Panc1 (cell line): ENCODE results near the gene TSPAN14. TPM values are rescaled to one million over a fixed set of nuclear protein-coding genes. Genes with fewer than 3 reads are reported as not detected.
"Not testable (repeated sequence)": the region's sequence is repeated elsewhere in the genome, so short reads cannot be mapped to it uniquely, and the experiment has no call there.

Experiments
- ATAC-seq: fragments of 200-7000 bp; cut with Tn5 transposase; 2 replicates; pipeline ENCODE4 v1.9.1; 2020; ENCODE audit warnings: mild to moderate bottlenecking, moderate library complexity
- BruUV-seq: library from RNA; stranded (reverse); fragments of 400-500 nt; replicated peaks from 2 replicates; lab custom pipeline; 2021; lab: Mats Ljungman, UMichigan
- CTCF ChIA-PET: fragments of 300-600 bp; sonication (Branson Sonifier 250); formaldehyde crosslinking; loops from one replicate; lab custom pipeline; 2022; ENCODE audit warnings: antibody characterized with exemption; lab: Charles Lee
- POLR2A ChIA-PET: fragments of 300-600 bp; sonication (Branson Sonifier 250); formaldehyde crosslinking; loops from one replicate; lab custom pipeline; 2022; ENCODE audit warnings: antibody characterized with exemption; lab: Charles Lee
- DNase-seq: peaks from one replicate; pipeline ENCODE4 v3.0.0-alpha.2; 2010; ENCODE audit warnings: low read depth, low spot score
- H3K27ac ChIP-seq: 2 replicates; pipeline ENCODE4 v1.5.1; 2011; ENCODE audit warnings: mild to moderate bottlenecking, low read length, inconsistent platforms
- H3K27me3 ChIP-seq: fragments of 200-500 bp; sonication (Bioruptor generic); 2 replicates; pipeline ENCODE4 v1.6.0; 2014; ENCODE audit warnings: low read length, inconsistent platforms; ENCODE audit not compliant: control insufficient read depth, insufficient read depth
- H3K36me3 ChIP-seq: fragments of 200-500 bp; sonication (Bioruptor generic); 2 replicates; pipeline ENCODE4 v1.5.1; 2014; ENCODE audit warnings: inconsistent platforms, mild to moderate bottlenecking, low read length, moderate library complexity; ENCODE audit not compliant: control insufficient read depth, insufficient read depth
- H3K4me1 ChIP-seq: 2 replicates; pipeline ENCODE4 v1.5.1; 2011; ENCODE audit warnings: inconsistent platforms, mild to moderate bottlenecking, low read length, moderate library complexity; ENCODE audit not compliant: control insufficient read depth, insufficient read depth
- H3K4me3 ChIP-seq, 2 experiments: 2 replicates each; pipeline ENCODE4 v1.5.1; 2011 to 2012; ENCODE audit warnings: low read depth in 2 of 2, low read length in 2 of 2, mild to moderate bottlenecking in 2 of 2, inconsistent platforms in 1 of 2, moderate library complexity in 1 of 2
- H3K9me3 ChIP-seq: fragments of 200-500 bp; sonication (Bioruptor generic); 2 replicates; pipeline ENCODE4 v1.5.1; 2014; ENCODE audit warnings: low read depth, mild to moderate bottlenecking, inconsistent platforms, low read length, moderate library complexity; ENCODE audit not compliant: control insufficient read depth, insufficient read depth
- POLR2AphosphoS5 ChIP-seq: IDR thresholded peaks from 2 replicates; pipeline ENCODE4 v1.6.1; 2012; ENCODE audit warnings: mild to moderate bottlenecking, low read depth, low read length, moderate library complexity
- SIN3A ChIP-seq: IDR thresholded peaks from 2 replicates; pipeline ENCODE4 v1.6.1; 2012; ENCODE audit warnings: low read depth, mild to moderate bottlenecking, low read length, moderate library complexity, borderline replicate concordance; ENCODE audit not compliant: insufficient read depth
- TCF7L2 ChIP-seq: IDR thresholded peaks from 2 replicates; pipeline ENCODE4 v1.6.1; 2011; ENCODE audit warnings: mild to moderate bottlenecking, low read depth, low read length, inconsistent platforms
- in situ Hi-C: cut with HindIII; loops from 2 replicates; pipeline ENCODE4 v1.10.0; 2016; ENCODE audit warnings: low sequenced_read_pairs, low pct_unique_long_range_greater_than_20kb
- intact Hi-C: fragments of 100-400 bp; cut with micrococcal nuclease; formaldehyde crosslinking; loops from one replicate; pipeline ENCODE4 v1.10.0; 2022; ENCODE audit not compliant: unreplicated experiment
- total RNA-seq: library from RNA; stranded (reverse); gene quantifications from one replicate; pipeline ENCODE4 v1.2.1, GENCODE V29; 2021; ENCODE audit not compliant: unreplicated experiment
- TF ChIP-seq, protein P1 (sequence below): fragments of 450-650 bp; IDR thresholded peaks from 2 replicates; pipeline ENCODE4 v1.5.1; 2017; ENCODE audit warnings: mild to moderate bottlenecking
- TF ChIP-seq, protein P2 (sequence below), 2 experiments: IDR thresholded peaks; 2 replicates each; pipeline ENCODE4 v1.6.1; 2011 to 2012; ENCODE audit warnings: low read depth in 2 of 2, control low read depth in 1 of 2, low read length in 1 of 2, mild to moderate bottlenecking in 1 of 2, moderate library complexity in 1 of 2; ENCODE audit not compliant: insufficient read depth in 1 of 2

TSPAN14 gene
- total RNA-seq, 1 experiment from 2014 or later, result 39.0 TPM

DNA sequence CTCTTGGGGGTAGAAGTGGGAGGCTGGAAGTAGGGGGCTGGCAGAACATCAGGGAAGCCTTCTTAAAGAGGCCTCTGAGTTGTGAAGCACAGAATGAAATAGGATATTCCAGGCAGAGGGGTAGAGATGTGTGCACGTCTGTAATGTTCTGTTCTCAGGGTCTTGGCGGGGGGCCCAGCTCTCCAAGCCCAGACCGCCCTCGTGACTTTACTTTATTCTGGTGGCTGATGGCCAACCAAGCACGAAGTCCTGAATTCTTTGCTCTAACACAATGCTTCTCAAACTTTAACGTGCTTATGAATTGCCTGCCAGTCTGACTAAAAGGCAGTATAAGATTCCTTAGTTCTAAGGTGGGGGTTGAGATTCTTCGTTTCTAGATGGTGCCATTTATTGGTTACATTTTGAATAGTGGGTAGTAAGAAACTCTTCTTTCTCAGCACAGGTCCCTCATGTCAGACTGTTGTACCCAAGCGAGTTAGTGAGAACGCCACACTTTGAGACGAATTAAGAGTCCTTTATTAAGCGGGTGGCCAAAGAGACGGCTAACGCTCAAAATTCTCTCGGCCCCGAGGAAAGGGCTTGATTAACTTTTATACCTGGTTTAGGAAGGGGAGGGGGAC is 37.5 kb upstream of the TSPAN14 start:
- Histone ChIP-seq H3K9me3 (no peaks in the 10 kb centered on the region), H3K27ac (no peak overlapping the region), H3K36me3 (no peaks in the 10 kb centered on the region), H3K4me1 (peaks cover 6% of the 10 kb centered on the region; the same call in 1 of the 2 replicates), H3K4me3 (no peak overlapping the region), H3K27me3 (no peaks in the 10 kb centered on the region)
- ATAC-seq (no peak), DNase-seq (no peak)
- ChIA-PET POLR2A (no interaction called here), CTCF (no interaction called here)
- TF ChIP-seq, protein P1, sequence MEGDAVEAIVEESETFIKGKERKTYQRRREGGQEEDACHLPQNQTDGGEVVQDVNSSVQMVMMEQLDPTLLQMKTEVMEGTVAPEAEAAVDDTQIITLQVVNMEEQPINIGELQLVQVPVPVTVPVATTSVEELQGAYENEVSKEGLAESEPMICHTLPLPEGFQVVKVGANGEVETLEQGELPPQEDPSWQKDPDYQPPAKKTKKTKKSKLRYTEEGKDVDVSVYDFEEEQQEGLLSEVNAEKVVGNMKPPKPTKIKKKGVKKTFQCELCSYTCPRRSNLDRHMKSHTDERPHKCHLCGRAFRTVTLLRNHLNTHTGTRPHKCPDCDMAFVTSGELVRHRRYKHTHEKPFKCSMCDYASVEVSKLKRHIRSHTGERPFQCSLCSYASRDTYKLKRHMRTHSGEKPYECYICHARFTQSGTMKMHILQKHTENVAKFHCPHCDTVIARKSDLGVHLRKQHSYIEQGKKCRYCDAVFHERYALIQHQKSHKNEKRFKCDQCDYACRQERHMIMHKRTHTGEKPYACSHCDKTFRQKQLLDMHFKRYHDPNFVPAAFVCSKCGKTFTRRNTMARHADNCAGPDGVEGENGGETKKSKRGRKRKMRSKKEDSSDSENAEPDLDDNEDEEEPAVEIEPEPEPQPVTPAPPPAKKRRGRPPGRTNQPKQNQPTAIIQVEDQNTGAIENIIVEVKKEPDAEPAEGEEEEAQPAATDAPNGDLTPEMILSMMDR, result no peak
- TF ChIP-seq TCF7L2, result no peak
- TF ChIP-seq POLR2AphosphoS5, result no peak
- TF ChIP-seq, protein P2, sequence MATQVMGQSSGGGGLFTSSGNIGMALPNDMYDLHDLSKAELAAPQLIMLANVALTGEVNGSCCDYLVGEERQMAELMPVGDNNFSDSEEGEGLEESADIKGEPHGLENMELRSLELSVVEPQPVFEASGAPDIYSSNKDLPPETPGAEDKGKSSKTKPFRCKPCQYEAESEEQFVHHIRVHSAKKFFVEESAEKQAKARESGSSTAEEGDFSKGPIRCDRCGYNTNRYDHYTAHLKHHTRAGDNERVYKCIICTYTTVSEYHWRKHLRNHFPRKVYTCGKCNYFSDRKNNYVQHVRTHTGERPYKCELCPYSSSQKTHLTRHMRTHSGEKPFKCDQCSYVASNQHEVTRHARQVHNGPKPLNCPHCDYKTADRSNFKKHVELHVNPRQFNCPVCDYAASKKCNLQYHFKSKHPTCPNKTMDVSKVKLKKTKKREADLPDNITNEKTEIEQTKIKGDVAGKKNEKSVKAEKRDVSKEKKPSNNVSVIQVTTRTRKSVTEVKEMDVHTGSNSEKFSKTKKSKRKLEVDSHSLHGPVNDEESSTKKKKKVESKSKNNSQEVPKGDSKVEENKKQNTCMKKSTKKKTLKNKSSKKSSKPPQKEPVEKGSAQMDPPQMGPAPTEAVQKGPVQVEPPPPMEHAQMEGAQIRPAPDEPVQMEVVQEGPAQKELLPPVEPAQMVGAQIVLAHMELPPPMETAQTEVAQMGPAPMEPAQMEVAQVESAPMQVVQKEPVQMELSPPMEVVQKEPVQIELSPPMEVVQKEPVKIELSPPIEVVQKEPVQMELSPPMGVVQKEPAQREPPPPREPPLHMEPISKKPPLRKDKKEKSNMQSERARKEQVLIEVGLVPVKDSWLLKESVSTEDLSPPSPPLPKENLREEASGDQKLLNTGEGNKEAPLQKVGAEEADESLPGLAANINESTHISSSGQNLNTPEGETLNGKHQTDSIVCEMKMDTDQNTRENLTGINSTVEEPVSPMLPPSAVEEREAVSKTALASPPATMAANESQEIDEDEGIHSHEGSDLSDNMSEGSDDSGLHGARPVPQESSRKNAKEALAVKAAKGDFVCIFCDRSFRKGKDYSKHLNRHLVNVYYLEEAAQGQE (IDR thresholded peaks at IDR 0.05; ENCODE audit: insufficient read depth in 1 of 2, low read depth in 2 of 2, low read length in 1 of 2), result no peak
- TF ChIP-seq SIN3A, result no peak
- in situ Hi-C loops (no loop called here), intact Hi-C loops (no loop called here)
- no TSS peak for BruUV-seq

- BruUV-seq, result not testable (repeated sequence)
Measured at GRCh38 chr10:80417256-80417655, 36.9 kb upstream of the TSPAN14 start.

GRCh38 chr10:80421050-80421706 is 32.9 kb upstream of the TSPAN14 start:
- H3K27ac ChIP-seq, result no peak overlapping the region
- H3K36me3 ChIP-seq, result no peaks in the 10 kb centered on the region
- DNase-seq, result no peak
- in situ Hi-C loops (no loop called here), intact Hi-C loops (no loop called here)
- peaks cover 3% of the 10 kb centered on the region; the same call in 1 of the 2 replicates for H3K4me1 ChIP-seq
- BruUV-seq, result no TSS peak
- ChIA-PET POLR2A (no interaction called here), CTCF (interaction anchor here (0.7 to 0.9 kb wide), 2 partner anchors 90 to 175 kb away, joined by 4 read pairs; no protein-coding TSS in a partner anchor)
- H3K9me3 ChIP-seq, result no peaks in the 10 kb centered on the region
- TF ChIP-seq POLR2AphosphoS5 (no peak), TCF7L2 (no peak), SIN3A (no peak)
- TF ChIP-seq, protein P1, result no peak
- TF ChIP-seq, protein P2 (IDR thresholded peaks at IDR 0.05; ENCODE audit: insufficient read depth in 1 of 2, low read depth in 2 of 2, low read length in 1 of 2), result no peak
- H3K4me3 ChIP-seq, result no peak overlapping the region
- no peak for ATAC-seq
- no peaks in the 10 kb centered on the region for H3K27me3 ChIP-seq

More at GRCh38 chr10:80417256-80417655, 36.9 kb upstream of the TSPAN14 start:
- POLR2A ChIA-PET, H3K9me3 ChIP-seq, H3K4me1 ChIP-seq, H3K4me3 ChIP-seq, CTCF ChIA-PET, in situ Hi-C loops, H3K27ac ChIP-seq, H3K36me3 ChIP-seq, DNase-seq, ATAC-seq, H3K27me3 ChIP-seq, intact Hi-C loops: not testable (repeated sequence)
